Mucosa of stomach (tissue), 1 donor: ENCODE data around the gene LINGO4.

Experiments
- H3K27me3 ChIP-seq: one replicate; pipeline ENCODE4 v1.7.0; 2013; ENCODE audit warnings: mild to moderate bottlenecking, low read length; ENCODE audit not compliant: control insufficient read depth, insufficient read depth
- H3K36me3 ChIP-seq: one replicate; pipeline ENCODE4 v1.7.0; 2013; ENCODE audit warnings: low read length; ENCODE audit not compliant: control insufficient read depth, insufficient read depth
- H3K4me1 ChIP-seq: one replicate; pipeline ENCODE4 v1.7.0; 2013; ENCODE audit warnings: mild to moderate bottlenecking, low read length; ENCODE audit not compliant: control insufficient read depth, insufficient read depth
- H3K4me3 ChIP-seq: one replicate; pipeline ENCODE4 v1.7.0; 2013; ENCODE audit warnings: low read length
- H3K9ac ChIP-seq: one replicate; pipeline ENCODE4 v1.7.0; 2013; ENCODE audit warnings: mild to moderate bottlenecking, low read length, moderate library complexity
- H3K9me3 ChIP-seq: one replicate; pipeline ENCODE4 v1.7.0; 2013; ENCODE audit warnings: mild to moderate bottlenecking, low read length, moderate library complexity; ENCODE audit not compliant: control insufficient read depth
- donor health status: Pancreatic carcinoma.

The LINGO4 gene

GRCh38 chr1:151831605-151832004 is 26.4 kb upstream of the LINGO4 start, which contains the start of gene RORC:
Gene RORC (minus strand): TSS chr1:151831802. CDS start chr1:151831764, 38 bp downstream.
- Histone ChIP-seq H3K27me3 (no peaks in the 10 kb centered on the region), H3K4me1 (peaks cover 32% of the 10 kb centered on the region)

GRCh38 chr1:151831256-151831591 is 26.0 kb upstream of the LINGO4 start:
- H3K27me3 ChIP-seq = no peaks in the 10 kb centered on the region
- H3K9ac ChIP-seq = peak overlapping the region; percentile 90
- peak overlapping the region; percentile 61 for H3K4me3 ChIP-seq
- no peaks in the 10 kb centered on the region for H3K36me3 ChIP-seq
- no peaks in the 10 kb centered on the region for H3K9me3 ChIP-seq
- H3K4me1 ChIP-seq = peaks cover 28% of the 10 kb centered on the region

More at GRCh38 chr1:151831605-151832004, 26.4 kb upstream of the LINGO4 start, which contains the start of gene RORC:
- H3K9me3 ChIP-seq = no peaks in the 10 kb centered on the region
- peak within 1 kb of the TSS; percentile 90 for H3K9ac ChIP-seq
- H3K4me3 ChIP-seq = peak within 1 kb of the TSS; percentile 61
- H3K36me3 ChIP-seq = no peaks in the 10 kb centered on the region

- H3K4me1 ChIP-seq = peaks cover 28% of the 10 kb centered on the region
- H3K9me3 ChIP-seq = no peaks in the 10 kb centered on the region
- H3K4me3 ChIP-seq = no peak overlapping the region
- H3K27me3 ChIP-seq = no peaks in the 10 kb centered on the region
- peaks cover 4% of the 10 kb centered on the region for H3K36me3 ChIP-seq
- peak overlapping the region; percentile 45 for H3K9ac ChIP-seq
Observed at GRCh38 chr1:151830055-151830454, 24.8 kb upstream of the LINGO4 start.

GRCh38 chr1:151829352-151830046 is 24.3 kb upstream of the LINGO4 start:
- Histone ChIP-seq H3K9ac (peak overlapping the region; percentile 45), H3K27me3 (no peaks in the 10 kb centered on the region), H3K4me1 (peaks cover 28% of the 10 kb centered on the region), H3K9me3 (no peaks in the 10 kb centered on the region), H3K36me3 (peaks cover 4% of the 10 kb centered on the region), H3K4me3 (no peak overlapping the region)

- Histone ChIP-seq H3K4me3 (no peak overlapping the region), H3K9ac (no peak overlapping the region), H3K27me3 (no peaks in the 10 kb centered on the region), H3K4me1 (peaks cover 28% of the 10 kb centered on the region), H3K9me3 (no peaks in the 10 kb centered on the region), H3K36me3 (peaks cover 4% of the 10 kb centered on the region)
Observed at GRCh38 chr1:151828921-151829320, 23.7 kb upstream of the LINGO4 start.

- no peak overlapping the region for H3K9ac ChIP-seq
- no peaks in the 10 kb centered on the region for H3K27me3 ChIP-seq
- peaks cover 4% of the 10 kb centered on the region for H3K36me3 ChIP-seq
- no peaks in the 10 kb centered on the region for H3K9me3 ChIP-seq
- no peak overlapping the region for H3K4me3 ChIP-seq
- H3K4me1 ChIP-seq = peaks cover 27% of the 10 kb centered on the region
Observed at GRCh38 chr1:151827853-151828252, 22.6 kb upstream of the LINGO4 start.

- peaks cover 18% of the 10 kb centered on the region for H3K4me1 ChIP-seq
- peaks cover 4% of the 10 kb centered on the region for H3K36me3 ChIP-seq
- no peaks in the 10 kb centered on the region for H3K27me3 ChIP-seq
- no peak overlapping the region for H3K9ac ChIP-seq
- no peaks in the 10 kb centered on the region for H3K9me3 ChIP-seq
- H3K4me3 ChIP-seq = no peak overlapping the region
Observed at GRCh38 chr1:151825751-151826660, 20.8 kb upstream of the LINGO4 start.

- Histone ChIP-seq H3K4me3 (no peak overlapping the region), H3K9ac (no peak overlapping the region)
Observed at GRCh38 chr1:151825204-151825603, 20.0 kb upstream of the LINGO4 start.

GRCh38 chr1:151823175-151823574 is 18.0 kb upstream of the LINGO4 start:
- Histone ChIP-seq H3K27me3 (no peaks in the 10 kb centered on the region), H3K4me3 (no peak overlapping the region), H3K9me3 (no peaks in the 10 kb centered on the region), H3K4me1 (peaks cover 7% of the 10 kb centered on the region), H3K36me3 (peaks cover 4% of the 10 kb centered on the region), H3K9ac (no peak overlapping the region)

More at GRCh38 chr1:151825204-151825603, 20.0 kb upstream of the LINGO4 start:
- H3K9me3 ChIP-seq = no peaks in the 10 kb centered on the region
- peaks cover 4% of the 10 kb centered on the region for H3K36me3 ChIP-seq
- no peaks in the 10 kb centered on the region for H3K27me3 ChIP-seq
- H3K4me1 ChIP-seq = peaks cover 19% of the 10 kb centered on the region

- H3K9ac ChIP-seq = no peak overlapping the region
- peaks cover 7% of the 10 kb centered on the region for H3K4me1 ChIP-seq
- no peaks in the 10 kb centered on the region for H3K27me3 ChIP-seq
- no peak overlapping the region for H3K4me3 ChIP-seq
- no peaks in the 10 kb centered on the region for H3K9me3 ChIP-seq
- H3K36me3 ChIP-seq = peaks cover 4% of the 10 kb centered on the region
Observed at GRCh38 chr1:151822404-151822803, 17.2 kb upstream of the LINGO4 start.

GRCh38 chr1:151820940-151821339 is 15.7 kb upstream of the LINGO4 start:
- Histone ChIP-seq H3K4me1 (peaks cover 7% of the 10 kb centered on the region), H3K9ac (no peak overlapping the region), H3K9me3 (no peaks in the 10 kb centered on the region), H3K27me3 (no peaks in the 10 kb centered on the region), H3K4me3 (no peak overlapping the region), H3K36me3 (peaks cover 4% of the 10 kb centered on the region)

- H3K36me3 ChIP-seq = no peaks in the 10 kb centered on the region
- H3K4me3 ChIP-seq = no peak overlapping the region
- H3K27me3 ChIP-seq = no peaks in the 10 kb centered on the region
- H3K4me1 ChIP-seq = peaks cover 7% of the 10 kb centered on the region
- H3K9me3 ChIP-seq = no peaks in the 10 kb centered on the region
- no peak overlapping the region for H3K9ac ChIP-seq
Observed at GRCh38 chr1:151819976-151820623, 14.9 kb upstream of the LINGO4 start.
